Ovary (tissue), 9 donors: Measurements from ENCODE around the gene SCN5A. TPM values are rescaled to one million over a fixed set of nuclear protein-coding genes. Genes with fewer than 3 reads are reported as not detected.

Experiments
- DNase-seq, 5 donors: peaks; one replicate each; pipeline ENCODE4 v3.0.0-alpha.2; 2019 to 2020
- H3K27ac ChIP-seq, 2 donors: fragments of 200-600 bp; one replicate each; pipeline versions ENCODE4 v1.5.1 to v1.8.0; 2019 to 2022
- H3K27me3 ChIP-seq: fragments of 200-600 bp; one replicate; pipeline ENCODE4 v1.8.0; 2022
- H3K36me3 ChIP-seq: fragments of 200-600 bp; sonication (generic); one replicate; pipeline ENCODE4 v1.5.1; 2019
- H3K4me1 ChIP-seq: one replicate; pipeline ENCODE4 v1.8.1; 2013; ENCODE audit warnings: mild to moderate bottlenecking, moderate library complexity; ENCODE audit not compliant: insufficient read depth
- H3K4me3 ChIP-seq: fragments of 200-600 bp; sonication (generic); one replicate; pipeline ENCODE4 v1.5.1; 2017
- H3K9me3 ChIP-seq, 2 donors: fragments of 200-600 bp in 1 of 2; sonication (generic) in 1 of 2; one replicate each; pipeline versions ENCODE4 v1.5.1 to v1.8.1; 2013 to 2019; ENCODE audit warnings: mild to moderate bottlenecking in 1 of 2, moderate library complexity in 1 of 2
- CTCF ChIP-seq, 3 donors: fragments of 450-650 bp in 2 of 3; fragments of 200-600 bp in 1 of 3; IDR thresholded peaks; one replicate each; pipeline versions ENCODE4 v1.5.1 to v1.8.0; 2016 to 2022; ENCODE audit warnings: antibody characterized with exemption in 3 of 3, mild to moderate bottlenecking in 1 of 3
- EP300 ChIP-seq: sonication (generic); formaldehyde crosslinking; IDR thresholded peaks from one replicate; pipeline ENCODE4 v1.6.1; 2017; ENCODE audit warnings: antibody characterized with exemption
- POLR2A ChIP-seq: fragments of 450-650 bp; IDR thresholded peaks from one replicate; pipeline ENCODE4 v1.6.1; 2017; ENCODE audit warnings: antibody characterized with exemption, mild to moderate bottlenecking, moderate library complexity
- WGBS, 3 donors: extraction: QIAGEN DNeasy Blood & Tissue Kit in 1 of 3; methylation state at CpG; one replicate each; pipeline versions ENCODE4 v1.1.5 to v1.1.7; 2013 to 2017; 5-methylcytosine and 5-hydroxymethylcytosine counted together
- intact Hi-C, 4 donors: fragments of 100-400 bp; cut with DNase I; formaldehyde crosslinking; loops; one replicate each; pipeline versions ENCODE4 v1.11.0 to v1.15.1; 2022 to 2023
- polyA plus RNA-seq, 2 donors: library from polyadenylated mRNA; stranded (reverse); fragments of 200-250 nt in 1 of 2; fragments of 350-450 nt in 1 of 2; fragmentation: Illumina TruSeq in 1 of 2; extraction: RNeasy Lipid Tissue Mini Kit (QIAGEN cat#74804) in 1 of 2; gene quantifications; one replicate each; pipeline ENCODE4 v1.2.3, GENCODE V29; 2013 to 2014
- total RNA-seq, 7 donors: library from RNA; depleted of rRNA in 2 of 7; stranded (reverse); fragments of >200 nt in 2 of 7; fragmentation: NEBNext Ultra II Directional in 3 of 7; extraction: Animal tissue kit (Norgen Biotek cat#: 25700) in 3 of 7; gene quantifications; one replicate each; pipeline versions ENCODE4 v1.1.0 to v1.2.4, GENCODE V29; 2016 to 2023
- donor health status: DM: no; HTN: no; CAD: no; lungs with moderate emphysema.
- donor health status: DM: no; HTN: no; CAD: no.
- donor health status: Bipolar disorder and iron deficiency.
- donor health status: DM: yes; HTN: yes; CAD: no.
- donor health status: DM: no; HTN: no; CAD: no.
- donor health status: DM: yes; HTN: yes; CAD: no.

The SCN5A gene
- total and polyA plus RNA-seq, 9 donors: 0.67 to 4.7 (median 2.1) TPM

GRCh38 chr3:38610934-38611333, 38.6 kb downstream of the SCN5A start:
- peak in 1 of 5 donors; percentile 14 for DNase-seq
- H3K36me3 ChIP-seq: no peaks in the 10 kb centered on the region
- intact Hi-C loops: no loop called here

GRCh38 chr3:38610436-38610835, 39.1 kb downstream of the SCN5A start:
- no peaks in the 10 kb centered on the region for H3K36me3 ChIP-seq
- no peak overlapping the region for H3K27ac ChIP-seq
- no peaks in the 10 kb centered on the region for H3K9me3 ChIP-seq
- intact Hi-C loops: no loop called here
- no peak for TF ChIP-seq CTCF (IDR thresholded peaks at IDR 0.05)
- no peak for TF ChIP-seq POLR2A
- TF ChIP-seq EP300: no peak
- 92 to 96% (median 93%) methylated on average over 6 of the region's 6 CpGs for WGBS, 3 donors
- peak in 1 of 5 donors; percentile 3 for DNase-seq
- H3K4me3 ChIP-seq: no peak overlapping the region
- H3K4me1 ChIP-seq: no peaks in the 10 kb centered on the region
- no peaks in the 10 kb centered on the region for H3K27me3 ChIP-seq

More at GRCh38 chr3:38610934-38611333, 38.6 kb downstream of the SCN5A start:
- Histone ChIP-seq H3K27me3 (no peaks in the 10 kb centered on the region), H3K9me3 (no peaks in the 10 kb centered on the region), H3K27ac (no peak overlapping the region), H3K4me3 (no peak overlapping the region), H3K4me1 (no peaks in the 10 kb centered on the region)
- no peak for TF ChIP-seq POLR2A
- no peak for TF ChIP-seq CTCF (IDR thresholded peaks at IDR 0.05)
- no peak for TF ChIP-seq EP300
- 92 to 94% (median 94%) methylated on average over 5 of the region's 5 CpGs for WGBS, 3 donors

- TF ChIP-seq CTCF (IDR thresholded peaks at IDR 0.05) (no peak), EP300 (no peak)
- 89 to 94% (median 94%) methylated on average over 21 of the region's 21 CpGs for WGBS, 3 donors
- peak in 1 of 5 donors; percentile 17 for DNase-seq
Observed at GRCh38 chr3:38609386-38610111, 39.9 kb downstream of the SCN5A start.

GRCh38 chr3:38608961-38609360, 40.5 kb downstream of the SCN5A start:
- DNase-seq: peak in 1 of 5 donors; percentile 12
- Histone ChIP-seq H3K4me3 (no peak overlapping the region), H3K36me3 (no peaks in the 10 kb centered on the region), H3K9me3 (no peaks in the 10 kb centered on the region), H3K4me1 (no peaks in the 10 kb centered on the region), H3K27ac (no peak overlapping the region), H3K27me3 (no peaks in the 10 kb centered on the region)
- intact Hi-C loops: no loop called here
- TF ChIP-seq EP300 (no peak), POLR2A (no peak), CTCF (IDR thresholded peaks at IDR 0.05) (no peak)
- 84 to 94% (median 93%) methylated on average over 5 of the region's 5 CpGs for whole genome bisulfite sequencing, 3 donors

More at GRCh38 chr3:38609386-38610111, 39.9 kb downstream of the SCN5A start:
- intact Hi-C loops: no loop called here
- Histone ChIP-seq H3K27me3 (no peaks in the 10 kb centered on the region), H3K9me3 (no peaks in the 10 kb centered on the region), H3K4me3 (no peak overlapping the region), H3K27ac (no peak overlapping the region), H3K36me3 (no peaks in the 10 kb centered on the region), H3K4me1 (no peaks in the 10 kb centered on the region)
